Esophagus (tissue), 2 donors: ENCODE measurements around the gene TAS2R40. TPM values are rescaled to one million over a fixed set of nuclear protein-coding genes. Genes with fewer than 3 reads are reported as not detected.

Experiments
- H3K27ac ChIP-seq, 2 donors: one replicate each; pipeline ENCODE4 v1.5.1; 2013; ENCODE audit warnings: low read depth in 2 of 2, mild to moderate bottlenecking in 2 of 2, inconsistent platforms in 1 of 2, low read length in 1 of 2, moderate library complexity in 1 of 2
- H3K27me3 ChIP-seq, 2 donors: one replicate each; pipeline ENCODE4 v1.6.1; 2013; ENCODE audit warnings: low read length in 2 of 2, control low read depth in 1 of 2, mild to moderate bottlenecking in 1 of 2; ENCODE audit not compliant: insufficient read depth in 2 of 2, control insufficient read depth in 1 of 2
- H3K36me3 ChIP-seq, 2 donors: one replicate each; pipeline ENCODE4 v1.6.1; 2013; ENCODE audit warnings: low read length in 1 of 2; ENCODE audit not compliant: control insufficient read depth in 2 of 2, insufficient read depth in 2 of 2
- H3K4me1 ChIP-seq, 2 donors: one replicate each; pipeline ENCODE4 v1.6.1; 2013; ENCODE audit warnings: low read length in 1 of 2; ENCODE audit not compliant: control insufficient read depth in 2 of 2, insufficient read depth in 2 of 2
- H3K4me3 ChIP-seq, 2 donors: one replicate each; pipeline ENCODE4 v1.5.1; 2013; ENCODE audit warnings: low read length in 2 of 2, mild to moderate bottlenecking in 2 of 2, low read depth in 1 of 2, moderate library complexity in 1 of 2
- H3K9me3 ChIP-seq, 2 donors: one replicate each; pipeline ENCODE4 v1.6.1; 2013; ENCODE audit warnings: mild to moderate bottlenecking in 2 of 2, low read depth in 1 of 2, low read length in 1 of 2, moderate library complexity in 1 of 2; ENCODE audit not compliant: control insufficient read depth in 2 of 2, insufficient read depth in 1 of 2
- WGBS, 2 donors: extraction: QIAGEN DNeasy Blood & Tissue Kit; methylation state at CpG; one replicate each; pipeline ENCODE4 v1.1.7; 2013; 5-methylcytosine and 5-hydroxymethylcytosine counted together
- polyA plus RNA-seq, 2 donors: library from polyadenylated mRNA; stranded (reverse); fragments of 200-250 nt; gene quantifications; one replicate each; pipeline ENCODE4 v1.2.3, GENCODE V29; 2013
- donor health status: healthy with polysubstance abuse.
- donor health status: Bipolar disorder and iron deficiency.

The TAS2R40 gene
- polyA plus RNA-seq, 2 donors: not detected

DNA sequence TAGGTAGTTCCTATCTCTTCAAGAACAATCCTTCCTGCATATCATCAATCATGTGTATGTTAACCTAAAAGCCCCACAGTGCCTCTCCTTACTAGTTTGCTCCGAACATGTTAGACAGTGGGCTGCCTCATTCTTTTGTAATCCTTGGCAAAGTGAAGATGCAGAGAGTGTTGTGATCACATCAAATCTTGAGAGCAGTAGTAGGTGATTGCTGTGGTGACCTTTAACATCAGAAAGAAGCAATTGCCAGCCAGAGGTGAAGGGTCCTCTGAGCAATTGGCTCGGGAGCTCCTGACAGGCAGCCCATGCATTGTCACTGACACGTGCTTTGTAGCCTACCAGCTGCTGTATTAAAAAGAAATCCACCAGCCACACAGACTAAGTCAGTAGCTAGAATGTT, 21.8 kb downstream of the TAS2R40 start:
- Histone ChIP-seq H3K9me3 (no peaks in the 10 kb centered on the region), H3K27me3 (no peaks in the 10 kb centered on the region), H3K36me3 (no peaks in the 10 kb centered on the region), H3K4me3 (no peak overlapping the region), H3K4me1 (no peaks in the 10 kb centered on the region), H3K27ac (no peak overlapping the region)
- 46 to 63% methylated on average over 3 of the region's 3 CpGs for WGBS, 2 donors

- WGBS, 2 donors: 46 to 51% methylated on average over 1 of the region's 1 CpG
- no peak overlapping the region for H3K27ac ChIP-seq
- no peaks in the 10 kb centered on the region for H3K9me3 ChIP-seq
- H3K4me1 ChIP-seq: no peaks in the 10 kb centered on the region
- no peaks in the 10 kb centered on the region for H3K27me3 ChIP-seq
- no peak overlapping the region for H3K4me3 ChIP-seq
- H3K36me3 ChIP-seq: no peaks in the 10 kb centered on the region
Measured at GRCh38 chr7:143244321-143244720, 22.5 kb downstream of the TAS2R40 start.

DNA sequence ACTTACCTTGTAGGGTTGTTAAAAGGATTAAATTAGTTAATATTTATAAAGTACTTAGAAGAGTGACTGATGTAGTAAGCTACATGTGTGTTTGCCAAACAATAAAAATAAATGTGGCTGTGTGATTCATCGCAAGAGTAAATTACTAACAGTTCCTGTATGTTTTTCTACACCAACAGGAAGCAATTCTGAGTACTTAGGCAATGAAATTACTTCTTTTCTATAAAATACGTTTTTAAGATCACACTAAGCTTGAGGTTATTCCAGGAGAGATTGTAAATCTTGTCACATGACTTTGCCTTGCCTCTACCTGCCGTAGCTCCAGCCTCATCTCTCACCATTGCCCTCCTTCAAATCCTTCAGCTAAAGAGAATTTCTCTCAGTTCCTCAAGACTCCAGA, 23.3 kb downstream of the TAS2R40 start:
- Histone ChIP-seq H3K27me3 (no peaks in the 10 kb centered on the region), H3K9me3 (no peaks in the 10 kb centered on the region), H3K4me1 (no peaks in the 10 kb centered on the region), H3K4me3 (no peak overlapping the region), H3K36me3 (no peaks in the 10 kb centered on the region), H3K27ac (no peak overlapping the region)
- 45 to 49% methylated on average over 3 of the region's 3 CpGs for WGBS, 2 donors

DNA sequence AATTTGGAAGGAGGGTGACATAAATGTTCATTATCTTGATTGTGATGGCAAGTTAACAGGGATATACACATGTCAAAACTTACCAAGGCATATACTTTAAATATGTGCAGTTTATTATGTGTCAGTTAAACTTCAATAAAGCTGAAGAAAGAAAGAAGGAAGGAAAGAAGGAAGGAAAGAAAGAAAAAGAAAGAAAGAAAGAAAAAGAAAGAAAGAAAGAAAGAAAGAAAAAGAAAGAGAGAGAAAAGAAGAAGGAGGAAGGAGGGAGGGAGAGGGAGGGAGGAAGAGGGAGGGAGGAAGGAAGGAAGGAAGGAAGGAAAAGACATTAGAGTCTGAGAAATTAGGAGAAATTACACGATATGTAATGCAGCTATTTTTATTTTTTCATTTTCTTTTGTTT, 25.5 kb downstream of the TAS2R40 start:
- WGBS, 2 donors: 28 to 71% methylated on average over 1 of the region's 1 CpG
- Histone ChIP-seq H3K4me1 (no peaks in the 10 kb centered on the region), H3K4me3 (no peak overlapping the region), H3K27ac (no peak overlapping the region), H3K36me3 (no peaks in the 10 kb centered on the region), H3K9me3 (no peaks in the 10 kb centered on the region), H3K27me3 (no peaks in the 10 kb centered on the region)

- Histone ChIP-seq H3K9me3 (peaks cover 0 to 3% of the 10 kb centered on the region in 2 donors), H3K27ac (no peak overlapping the region), H3K27me3 (no peaks in the 10 kb centered on the region), H3K36me3 (no peaks in the 10 kb centered on the region), H3K4me3 (no peak overlapping the region), H3K4me1 (no peaks in the 10 kb centered on the region)
- WGBS, 2 donors: 71 to 87% methylated on average over 2 of the region's 2 CpGs
Measured at GRCh38 chr7:143248761-143249354, 27.0 kb downstream of the TAS2R40 start.

GRCh38 chr7:143250199-143250598, 28.4 kb downstream of the TAS2R40 start:
- Histone ChIP-seq H3K4me3 (no peak overlapping the region), H3K36me3 (no peaks in the 10 kb centered on the region), H3K27ac (no peak overlapping the region), H3K4me1 (no peaks in the 10 kb centered on the region), H3K27me3 (no peaks in the 10 kb centered on the region), H3K9me3 (peaks cover 0 to 3% of the 10 kb centered on the region in 2 donors)

GRCh38 chr7:143250822-143251221, 29.0 kb downstream of the TAS2R40 start:
- Histone ChIP-seq H3K9me3 (peaks cover 0 to 3% of the 10 kb centered on the region in 2 donors), H3K4me1 (no peaks in the 10 kb centered on the region), H3K36me3 (no peaks in the 10 kb centered on the region), H3K4me3 (no peak overlapping the region), H3K27me3 (no peaks in the 10 kb centered on the region), H3K27ac (no peak overlapping the region)
- 83 to 87% methylated on average over 1 of the region's 1 CpG for WGBS, 2 donors

DNA sequence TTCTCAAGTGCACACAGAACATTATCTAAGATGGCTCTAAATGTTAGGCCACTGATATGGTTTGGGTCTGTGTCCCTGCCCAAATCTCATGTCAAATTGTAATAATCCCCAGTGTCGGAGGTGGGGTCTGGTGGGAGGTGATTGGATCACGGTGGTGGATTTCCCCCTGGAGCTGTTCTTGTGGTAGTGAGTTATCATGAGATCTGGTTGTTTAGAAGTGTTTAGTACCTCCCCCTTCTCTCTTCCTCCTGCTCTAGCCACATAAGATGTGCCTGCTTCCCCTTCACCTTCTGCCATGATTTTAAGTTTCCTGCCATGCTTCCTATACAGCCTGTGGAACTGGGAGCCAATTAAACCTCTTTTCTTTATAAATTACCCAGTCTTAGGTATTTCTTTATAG, 30.2 kb downstream of the TAS2R40 start:
- Histone ChIP-seq H3K9me3 (peaks cover 0 to 3% of the 10 kb centered on the region in 2 donors), H3K27me3 (no peaks in the 10 kb centered on the region), H3K27ac (no peak overlapping the region), H3K4me3 (no peak overlapping the region), H3K4me1 (no peaks in the 10 kb centered on the region), H3K36me3 (no peaks in the 10 kb centered on the region)
- 83 to 93% methylated on average over 2 of the region's 2 CpGs for WGBS, 2 donors

DNA sequence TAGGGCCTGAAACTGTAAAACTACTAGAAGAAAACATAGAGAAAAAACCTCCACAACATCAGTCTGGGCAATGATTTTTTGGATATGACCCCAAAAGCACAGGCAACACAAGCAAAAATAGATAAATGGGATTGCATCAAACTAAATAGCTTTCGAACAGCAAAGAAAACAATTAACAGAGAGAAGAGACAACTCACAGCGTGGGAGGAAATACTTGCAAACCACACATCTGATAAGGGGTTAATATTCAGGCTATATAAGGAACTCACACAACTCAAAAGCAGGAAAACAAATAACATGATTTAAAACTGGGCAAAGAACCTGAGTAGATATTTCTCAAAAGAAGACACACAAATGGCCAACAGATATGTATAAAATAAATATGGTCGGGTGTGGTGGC, 33.7 kb downstream of the TAS2R40 start:
- no peaks in the 10 kb centered on the region for H3K36me3 ChIP-seq
- 78 to 79% methylated on average over 3 of the region's 3 CpGs for WGBS, 2 donors
- no peaks in the 10 kb centered on the region for H3K4me1 ChIP-seq
- H3K27me3 ChIP-seq: no peaks in the 10 kb centered on the region
- peaks cover 0 to 3% of the 10 kb centered on the region in 2 donors for H3K9me3 ChIP-seq
- H3K4me3 ChIP-seq: no peak overlapping the region
- no peak overlapping the region for H3K27ac ChIP-seq

- Histone ChIP-seq H3K9me3 (peaks cover 0 to 3% of the 10 kb centered on the region in 2 donors), H3K4me1 (no peaks in the 10 kb centered on the region), H3K27me3 (no peaks in the 10 kb centered on the region), H3K4me3 (no peak overlapping the region), H3K36me3 (no peaks in the 10 kb centered on the region), H3K27ac (no peak overlapping the region)
- 89 to 90% methylated on average over 3 of the region's 3 CpGs for WGBS, 2 donors
Measured at GRCh38 chr7:143256325-143256724, 34.5 kb downstream of the TAS2R40 start.
